ENCODE measurements around the gene NLGN1. TPM values are rescaled to one million over a fixed set of nuclear protein-coding genes. Genes with fewer than 3 reads are reported as not detected.

The NLGN1 gene
- total and polyA plus RNA-seq, 2 of the 8 experiments (the other 6 are each of a cell fraction or from before 2014, with no cell fraction given) = 7.8 to 14.8 TPM

GRCh38 chr3:173467501-173467900 is 70.0 kb downstream of the NLGN1 start:
- no peak for TF ChIP-seq SUZ12 (IDR thresholded peaks at IDR 0.05; ENCODE audit: low read length)
- no peak for TF ChIP-seq CBX8 (IDR thresholded peaks at IDR 0.05; ENCODE audit: borderline replicate concordance, low read depth, low read length)
- no peak for TF ChIP-seq TBP (IDR thresholded peaks at IDR 0.05; ENCODE audit: low read depth, low read length)
- TF ChIP-seq MAX (IDR thresholded peaks at IDR 0.05) = no peak
- Histone ChIP-seq H3K79me2 (ENCODE audit: control insufficient read depth in 1 of 2, insufficient read depth in 2 of 2, low read length in 2 of 2) (no peaks in the 10 kb centered on the region), H2BK20ac (ENCODE audit: low read length) (no peak overlapping the region), H4K91ac (replicated peaks; ENCODE audit: insufficient read length, low read length) (no peak overlapping the region), H3K36me3 (ENCODE audit: control insufficient read depth in 2 of 4, insufficient read depth in 4 of 4, low read length in 3 of 4) (no peaks in the 10 kb centered on the region), H2BK12ac (ENCODE audit: low read depth, low read length) (no peak overlapping the region), H3K4me2 (ENCODE audit: insufficient read depth in 1 of 2, low read depth in 2 of 2, low read length in 2 of 2) (no peak overlapping the region), H4K5ac (ENCODE audit: insufficient read length, low read depth, low read length) (no peak overlapping the region), H3K23ac (ENCODE audit: insufficient read length) (no peak overlapping the region), H3K27me3 (replicated peaks in 1 of 4; ENCODE audit: control insufficient read depth in 3 of 4, extremely low read depth in 1 of 4, insufficient read depth in 3 of 4, low read length in 3 of 4) (no peaks in the 10 kb centered on the region), H3K27ac (ENCODE audit: low read depth, low read length) (no peak overlapping the region), H2BK120ac (replicated peaks; ENCODE audit: low read depth, low read length) (no peak overlapping the region), H2AFZ (ENCODE audit: low read length) (no peak overlapping the region), H3K23me2 (ENCODE audit: low read depth, low read length) (no peaks in the 10 kb centered on the region), H3K4ac (replicated peaks; ENCODE audit: insufficient read length, low read depth, low read length) (no peak overlapping the region), H3K4me3 (ENCODE audit: extremely low read depth in 1 of 4, insufficient read depth in 2 of 4, low read depth in 3 of 4, low read length in 4 of 4) (no peak overlapping the region), H2AK5ac (ENCODE audit: low read depth, low read length) (no peak overlapping the region), H3K18ac (ENCODE audit: extremely low read depth, low read length) (no peak overlapping the region), H2BK5ac (ENCODE audit: low read depth, low read length) (no peak overlapping the region), H3K79me1 (ENCODE audit: low read depth, low read length) (no peaks in the 10 kb centered on the region), H3K9me3 (ENCODE audit: insufficient read depth in 2 of 2, low read depth in 1 of 2, low read length in 1 of 2) (no peaks in the 10 kb centered on the region), H3K56ac (replicated peaks; ENCODE audit: insufficient read length, low read depth, low read length) (no peak overlapping the region), H3K4me1 (replicated peaks in 1 of 4; ENCODE audit: control insufficient read depth in 3 of 4, insufficient read depth in 4 of 4, low read length in 3 of 4) (no peaks in the 10 kb centered on the region), H3K9ac (replicated peaks in 1 of 4; ENCODE audit: extremely low read depth in 1 of 4, low read depth in 3 of 4, low read length in 3 of 4) (no peak overlapping the region), H4K20me1 (replicated peaks in 1 of 2; ENCODE audit: control insufficient read depth in 1 of 2, insufficient read depth in 2 of 2, low read length in 2 of 2) (no peaks in the 10 kb centered on the region), H3K14ac (ENCODE audit: insufficient read length) (no peak overlapping the region), H2BK15ac (ENCODE audit: low read length) (no peak overlapping the region), H4K8ac (ENCODE audit: extremely low read depth, insufficient read depth, low read length) (no peak overlapping the region)
- FAIRE-seq (no peak), DNase-seq (ENCODE audit: low read depth in 1 of 2, low spot score in 2 of 2) (no peak)
- ChIA-PET POLR2A (ENCODE audit: partially characterized antibody) (no interaction called here), CTCF (ENCODE audit: partially characterized antibody) (no interaction called here)
